GM19455 (cell line): ENCODE measurements around the gene MAPK7.
"Not testable (repeated sequence)": the region's sequence is repeated elsewhere in the genome, so short reads cannot be mapped to it uniquely, and the experiment has no call there.

Experiments used
- ATAC-seq: cut with Tn5 transposase; IDR thresholded peaks from one replicate; pipeline ENCODE4 v1.9.1; 2021; ENCODE audit not compliant: unreplicated experiment

Gene MAPK7

GRCh38 chr17:19342611-19343255, 35.6 kb upstream of the MAPK7 start:
- ATAC-seq: no peak

GRCh38 chr17:19343256-19343630, 35.1 kb upstream of the MAPK7 start:
- no peak for ATAC-seq

- no peak for ATAC-seq
These were observed 34.6 kb upstream of the MAPK7 start for GRCh38 chr17:19343671-19344151.

- ATAC-seq: no peak
These were observed 33.8 kb upstream of the MAPK7 start for GRCh38 chr17:19344311-19345066.

- no peak for ATAC-seq
These were observed 33.2 kb upstream of the MAPK7 start for GRCh38 chr17:19345067-19345460.

GRCh38 chr17:19345486-19346350, 32.6 kb upstream of the MAPK7 start:
- no peak for ATAC-seq

- no peak for ATAC-seq
These were observed 31.7 kb upstream of the MAPK7 start for GRCh38 chr17:19346351-19347255.

GRCh38 chr17:19347323-19348080, 30.8 kb upstream of the MAPK7 start:
- no peak for ATAC-seq

GRCh38 chr17:19348081-19348650, 30.1 kb upstream of the MAPK7 start:
- no peak for ATAC-seq

GRCh38 chr17:19348806-19349205, 29.5 kb upstream of the MAPK7 start:
- no peak for ATAC-seq

DNA sequence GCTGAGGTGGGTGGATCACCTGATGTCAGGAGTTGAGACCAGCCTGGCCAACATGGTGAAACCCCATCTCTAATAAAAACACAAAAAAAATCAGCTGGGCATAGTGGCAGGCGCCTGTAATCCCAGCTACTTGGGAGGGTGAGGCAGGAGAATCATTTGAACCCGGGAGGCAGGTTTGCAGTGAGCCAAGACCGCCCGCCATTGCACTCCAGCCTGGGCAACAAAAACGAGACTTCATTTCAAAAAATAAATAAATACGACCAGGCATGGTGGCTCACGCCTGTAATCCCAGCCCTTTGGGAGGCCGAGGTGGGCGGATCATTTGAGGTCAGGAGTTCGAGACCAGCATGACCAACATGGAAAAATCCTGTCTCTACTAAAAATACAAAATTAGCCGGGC, 24.9 kb upstream of the MAPK7 start:
- ATAC-seq: not testable (repeated sequence)

DNA sequence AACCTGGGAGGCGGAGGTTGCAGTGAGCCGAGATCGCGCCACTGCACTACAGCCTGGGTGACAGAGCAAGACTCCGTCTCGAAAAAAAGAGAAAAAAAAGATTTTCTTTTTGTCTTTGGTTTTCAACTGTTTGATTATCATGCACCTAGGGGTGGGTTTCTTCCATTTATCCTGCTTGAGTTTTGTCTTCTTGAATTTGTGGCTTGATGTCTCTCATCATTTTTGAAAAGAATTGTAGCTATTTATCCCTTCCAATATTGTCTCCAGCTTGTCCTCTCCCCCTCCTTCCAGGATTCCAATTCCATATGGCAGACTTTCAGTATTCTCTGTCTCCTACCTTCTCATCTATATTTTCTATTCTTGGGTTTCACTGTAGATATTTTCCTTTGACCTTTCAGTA, 23.6 kb upstream of the MAPK7 start:
- ATAC-seq: no peak

DNA sequence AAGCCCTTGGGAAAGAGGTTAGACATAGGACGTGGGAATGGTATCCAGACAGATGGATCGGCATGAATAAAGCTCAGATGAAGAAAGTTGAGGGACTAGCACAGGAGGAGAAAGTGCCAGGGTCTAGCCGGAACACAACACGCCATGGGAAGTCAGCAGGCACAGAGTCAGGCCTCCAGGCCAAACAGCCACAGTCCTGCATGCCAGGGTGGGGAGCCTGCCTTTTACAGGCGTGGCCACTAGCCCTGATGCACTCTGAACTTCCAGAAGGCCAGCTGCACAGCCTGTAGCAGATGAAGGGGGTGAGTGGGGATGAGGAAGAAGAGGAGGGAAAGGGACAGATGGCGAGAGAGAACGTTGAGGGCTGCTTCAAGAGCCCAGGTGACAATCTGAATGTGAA, 20.9 kb upstream of the MAPK7 start:
- ATAC-seq: no peak

- ATAC-seq: no peak
These were observed 20.5 kb upstream of the MAPK7 start for GRCh38 chr17:19357761-19358160.

- ATAC-seq: no peak
These were observed 19.1 kb upstream of the MAPK7 start for GRCh38 chr17:19359151-19359550.

DNA sequence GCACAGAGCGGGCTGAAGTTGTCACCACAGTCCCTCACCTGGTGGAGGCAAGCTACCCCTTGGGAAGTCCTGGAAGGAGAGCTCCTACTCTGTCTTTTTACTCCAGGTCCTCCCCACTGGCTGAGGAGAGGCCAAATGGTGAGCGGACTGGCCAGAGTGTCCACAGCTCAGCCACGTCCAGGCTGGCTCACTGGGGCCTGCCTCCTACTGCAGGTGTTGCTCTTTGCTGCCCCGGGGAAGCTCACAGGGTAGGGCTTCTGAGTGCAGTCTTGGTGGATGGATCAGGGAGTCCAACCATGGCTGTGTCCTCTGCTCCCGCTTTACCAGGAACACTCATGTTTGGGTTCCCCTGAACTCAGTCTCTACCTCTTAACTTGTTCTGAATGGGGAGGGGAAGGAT, 18.4 kb upstream of the MAPK7 start:
- ATAC-seq: no peak

DNA sequence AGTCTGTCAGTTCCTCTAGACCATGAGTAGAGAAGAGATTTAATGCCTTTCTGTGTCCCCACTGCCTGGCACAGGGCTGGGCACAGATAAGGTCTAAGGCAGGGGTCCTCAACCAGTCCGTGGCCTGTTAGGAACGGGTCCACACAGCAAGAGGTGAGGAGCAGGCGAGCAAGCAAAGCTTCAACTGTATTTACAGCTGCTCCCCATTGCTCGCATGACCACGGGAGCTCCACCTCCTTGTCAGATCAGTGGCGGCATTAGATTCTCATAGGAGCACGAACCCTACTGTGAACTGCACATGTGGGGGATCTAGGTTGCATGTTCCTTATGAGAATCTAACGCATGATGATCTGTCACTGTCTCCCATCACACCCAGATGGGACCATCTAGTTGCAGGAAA, 17.5 kb upstream of the MAPK7 start:
- ATAC-seq: no peak

DNA sequence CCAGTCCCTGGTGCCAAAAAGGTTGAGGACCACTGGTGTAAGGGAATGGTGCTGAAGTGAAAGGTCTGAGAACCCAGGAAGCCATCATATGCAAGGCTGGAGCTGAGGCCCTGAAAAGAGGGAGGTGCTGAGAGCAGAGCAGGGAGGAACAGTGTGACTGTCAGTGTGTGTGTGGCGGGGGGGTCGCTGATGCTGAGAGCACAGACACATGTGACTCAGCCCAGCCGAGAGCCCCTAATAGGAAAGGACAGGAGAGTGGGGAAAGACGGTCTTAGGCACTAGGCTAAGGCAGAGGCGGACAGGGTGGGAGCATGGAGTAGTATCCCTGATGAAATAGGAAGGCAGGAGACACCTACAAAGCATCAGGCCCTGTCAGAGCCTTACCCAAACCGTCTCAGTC, 17.0 kb upstream of the MAPK7 start:
- ATAC-seq: no peak

GRCh38 chr17:19361944-19362276, 16.4 kb upstream of the MAPK7 start:
- no peak for ATAC-seq
